AG20443 (cell line): ENCODE results near the gene SRMS.
A peak's percentile ranks its signal among the peaks of the same experiment; 100 is the strongest.

Experiments used
- DNase-seq: peaks from one replicate; pipeline ENCODE4 v3.0.0; 2012; ENCODE audit warnings: low spot score, mixed read lengths

SRMS gene

GRCh38 chr20:63501818-63502670 is 45.5 kb downstream of the SRMS start:
- no peak for DNase-seq

- DNase-seq = no peak
Measured at GRCh38 chr20:63500902-63501817, 46.4 kb downstream of the SRMS start.

- no peak for DNase-seq
Measured at GRCh38 chr20:63500151-63500901, 47.2 kb downstream of the SRMS start.

GRCh38 chr20:63499338-63499969 is 48.1 kb downstream of the SRMS start:
- no peak for DNase-seq

GRCh38 chr20:63498960-63499337 is 48.6 kb downstream of the SRMS start, which contains the start of gene EEF1A2:
Gene EEF1A2 (minus strand): TSS chr20:63499083. CDS start chr20:63497763, 1,320 bp downstream.
- DNase-seq = peak; percentile 50

- DNase-seq = peak; percentile 60
Measured at GRCh38 chr20:63497946-63498935, 49.3 kb downstream of the SRMS start.

GRCh38 chr20:63497138-63497945 is 50.2 kb downstream of the SRMS start:
- no peak for DNase-seq

GRCh38 chr20:63496596-63497120 is 50.9 kb downstream of the SRMS start:
- DNase-seq = no peak

GRCh38 chr20:63495741-63496595 is 51.6 kb downstream of the SRMS start:
- DNase-seq = peak; percentile 88

GRCh38 chr20:63495167-63495720 is 52.3 kb downstream of the SRMS start:
- DNase-seq = no peak

GRCh38 chr20:63494420-63495166 is 53.0 kb downstream of the SRMS start:
- no peak for DNase-seq

- no peak for DNase-seq
Measured at GRCh38 chr20:63494084-63494419, 53.5 kb downstream of the SRMS start.

GRCh38 chr20:63493563-63494020 is 54.0 kb downstream of the SRMS start:
- no peak for DNase-seq

- no peak for DNase-seq
Measured at GRCh38 chr20:63492982-63493381, 54.6 kb downstream of the SRMS start.

GRCh38 chr20:63492518-63492917 is 55.0 kb downstream of the SRMS start:
- no peak for DNase-seq

- DNase-seq = no peak
Measured at GRCh38 chr20:63491635-63492230, 55.8 kb downstream of the SRMS start.

GRCh38 chr20:63491078-63491477 is 56.5 kb downstream of the SRMS start:
- no peak for DNase-seq
